Stomach (tissue), 9 donors: ENCODE results near the gene COL11A1. TPM values are rescaled to one million over a fixed set of nuclear protein-coding genes. Genes with fewer than 3 reads are reported as not detected.

Source experiments
- DNase-seq, 2 donors: peaks; one replicate each; pipeline versions ENCODE4 v3.0.0 to v3.0.0-alpha.2; 2013 to 2019
- H3K27ac ChIP-seq, 5 donors: fragments of 200-600 bp in 4 of 5; sonication (generic) in 4 of 5; one replicate each; pipeline ENCODE4 v1.5.1; 2013 to 2019; ENCODE audit warnings: mild to moderate bottlenecking in 1 of 5, moderate library complexity in 1 of 5
- H3K27me3 ChIP-seq, 3 donors: fragments of 200-600 bp; sonication (generic); one replicate each; pipeline ENCODE4 v1.5.1; 2017 to 2019; ENCODE audit warnings: mixed run types in 1 of 3
- H3K36me3 ChIP-seq, 4 donors: fragments of 200-600 bp; sonication (generic); 1 replicate in 3 of 4; 2 replicates in 1 of 4; pipeline ENCODE4 v1.5.1; 2016 to 2019
- H3K4me1 ChIP-seq, 4 donors: fragments of 200-600 bp; sonication (generic); one replicate each; pipeline ENCODE4 v1.5.1; 2016 to 2019
- H3K4me3 ChIP-seq, 4 donors: fragments of 200-600 bp; sonication (generic) in 3 of 4; one replicate each; pipeline ENCODE4 v1.5.1; 2016 to 2019; ENCODE audit warnings: mild to moderate bottlenecking in 1 of 4
- H3K9me3 ChIP-seq, 4 donors: fragments of 200-600 bp; sonication (generic); one replicate each; pipeline ENCODE4 v1.5.1; 2016 to 2019
- EP300 ChIP-seq: sonication (generic); formaldehyde crosslinking; IDR thresholded peaks from one replicate; pipeline ENCODE4 v1.6.1; 2017; ENCODE audit warnings: antibody characterized with exemption
- POLR2A ChIP-seq, 4 donors: fragments of 450-650 bp; IDR thresholded peaks; one replicate each; pipeline ENCODE4 v1.6.1; 2016; ENCODE audit warnings: antibody characterized with exemption in 4 of 4, control low read depth in 2 of 4, mild to moderate bottlenecking in 1 of 4, moderate library complexity in 1 of 4
- POLR2AphosphoS5 ChIP-seq, 3 donors: sonication (generic); formaldehyde crosslinking; IDR thresholded peaks; one replicate each; pipeline ENCODE4 v1.6.1; 2016; ENCODE audit warnings: antibody characterized with exemption in 3 of 3
- WGBS, 5 donors: extraction: QIAGEN DNeasy Blood & Tissue Kit in 3 of 5; methylation state at CpG; one replicate each; pipeline versions ENCODE4 v1.1.5 to v1.1.7; 2013 to 2018; 5-methylcytosine and 5-hydroxymethylcytosine counted together
- intact Hi-C: fragments of 100-400 bp; cut with DNase I; formaldehyde crosslinking; loops from one replicate; pipeline ENCODE4 v1.15.1; 2023; ENCODE audit warnings: low total_unique reads
- polyA plus RNA-seq, 3 donors: library from polyadenylated mRNA; stranded (reverse); fragments of 200-250 nt; gene quantifications; one replicate each; pipeline ENCODE4 v1.2.3, GENCODE V29; 2013
- total RNA-seq, 5 donors: library from RNA; depleted of rRNA; stranded (reverse); fragments of >200 nt; gene quantifications; one replicate each; pipeline versions ENCODE4 v1.1.0 to v1.2.3, GENCODE V29; 2014 to 2016
- TF ChIP-seq, protein P1 (sequence below), 7 experiments: fragments of 450-650 bp in 4 of 7; fragments of 200-600 bp in 3 of 7; sonication (generic) in 3 of 7; IDR thresholded peaks; one replicate each; pipeline ENCODE4 v1.5.1; 2016 to 2019; ENCODE audit warnings: antibody characterized with exemption in 7 of 7, control low read depth in 2 of 7, mild to moderate bottlenecking in 1 of 7
- donor health status: healthy with polysubstance abuse.
- donor health status: Bipolar disorder and iron deficiency.
- donor health status: healthy.

Gene COL11A1
- total and polyA plus RNA-seq, 8 donors: under 0.01 to 7.0 (median 0.29) TPM; not detected in 5

GRCh38 chr1:103111926-103112325 is 3.6 kb upstream of the COL11A1 start:
- H3K27me3 ChIP-seq: peaks cover 0 to 23% (median 21%) of the 10 kb centered on the region in 3 donors
- H3K36me3 ChIP-seq: no peaks in the 10 kb centered on the region
- no peak for TF ChIP-seq EP300
- no peak for TF ChIP-seq POLR2AphosphoS5 (IDR thresholded peaks at IDR 0.05)
- TF ChIP-seq, protein P1, sequence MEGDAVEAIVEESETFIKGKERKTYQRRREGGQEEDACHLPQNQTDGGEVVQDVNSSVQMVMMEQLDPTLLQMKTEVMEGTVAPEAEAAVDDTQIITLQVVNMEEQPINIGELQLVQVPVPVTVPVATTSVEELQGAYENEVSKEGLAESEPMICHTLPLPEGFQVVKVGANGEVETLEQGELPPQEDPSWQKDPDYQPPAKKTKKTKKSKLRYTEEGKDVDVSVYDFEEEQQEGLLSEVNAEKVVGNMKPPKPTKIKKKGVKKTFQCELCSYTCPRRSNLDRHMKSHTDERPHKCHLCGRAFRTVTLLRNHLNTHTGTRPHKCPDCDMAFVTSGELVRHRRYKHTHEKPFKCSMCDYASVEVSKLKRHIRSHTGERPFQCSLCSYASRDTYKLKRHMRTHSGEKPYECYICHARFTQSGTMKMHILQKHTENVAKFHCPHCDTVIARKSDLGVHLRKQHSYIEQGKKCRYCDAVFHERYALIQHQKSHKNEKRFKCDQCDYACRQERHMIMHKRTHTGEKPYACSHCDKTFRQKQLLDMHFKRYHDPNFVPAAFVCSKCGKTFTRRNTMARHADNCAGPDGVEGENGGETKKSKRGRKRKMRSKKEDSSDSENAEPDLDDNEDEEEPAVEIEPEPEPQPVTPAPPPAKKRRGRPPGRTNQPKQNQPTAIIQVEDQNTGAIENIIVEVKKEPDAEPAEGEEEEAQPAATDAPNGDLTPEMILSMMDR (IDR thresholded peaks at IDR 0.05): no peak
- 63 to 84% (median 69%) methylated on average over 1 of the region's 1 CpG for WGBS, 5 donors
- DNase-seq: no peak
- H3K4me1 ChIP-seq: peaks cover 12 to 22% (median 20%) of the 10 kb centered on the region in 4 donors
- no peaks in the 10 kb centered on the region for H3K9me3 ChIP-seq
- no peak overlapping the region for H3K4me3 ChIP-seq
- intact Hi-C loops: no loop called here
- H3K27ac ChIP-seq: no peak overlapping the region

DNA sequence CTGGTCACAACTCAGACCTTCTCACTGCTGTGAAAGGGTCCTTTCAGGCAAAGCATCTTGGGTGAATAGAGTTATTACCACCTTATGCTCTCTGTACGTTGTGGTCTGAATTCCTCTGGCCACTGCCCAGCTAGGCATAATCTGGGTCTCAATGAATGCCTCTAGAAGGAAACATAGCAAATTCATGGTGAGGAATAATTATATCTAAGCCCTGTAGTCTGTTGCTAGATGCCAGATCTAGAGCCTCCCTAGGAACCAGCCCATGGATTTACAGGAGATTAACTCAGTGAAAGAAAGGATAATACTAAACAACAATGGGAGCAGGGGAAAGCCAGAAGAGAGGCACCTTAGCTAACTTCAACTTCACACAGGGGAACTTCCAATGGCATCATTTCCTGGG is 2.4 kb upstream of the COL11A1 start:
- Histone ChIP-seq H3K27ac (no peak overlapping the region), H3K9me3 (no peaks in the 10 kb centered on the region), H3K4me3 (no peak overlapping the region), H3K36me3 (no peaks in the 10 kb centered on the region), H3K27me3 (peaks cover 0 to 28% (median 26%) of the 10 kb centered on the region in 3 donors), H3K4me1 (peaks cover 12 to 29% (median 27%) of the 10 kb centered on the region in 4 donors)
- TF ChIP-seq EP300: no peak
- TF ChIP-seq, protein P1 (IDR thresholded peaks at IDR 0.05): no peak
- intact Hi-C loops: no loop called here
- DNase-seq: no peak
- WGBS, 5 donors: 0 to 57% (median 0%) methylated on average over 1 of the region's 1 CpG; no CpG with 5 or more reads in 1 of the 5 donors

- no peaks in the 10 kb centered on the region for H3K9me3 ChIP-seq
- H3K4me1 ChIP-seq: peaks cover 12 to 29% (median 27%) of the 10 kb centered on the region in 4 donors
- peaks cover 0 to 28% (median 26%) of the 10 kb centered on the region in 3 donors for H3K27me3 ChIP-seq
- H3K4me3 ChIP-seq: no peak overlapping the region
- no peak overlapping the region for H3K27ac ChIP-seq
- intact Hi-C loops: no loop called here
- H3K36me3 ChIP-seq: no peaks in the 10 kb centered on the region
- DNase-seq: peak in 1 of 2 donors; percentile 1
- TF ChIP-seq EP300: no peak
- TF ChIP-seq POLR2A (IDR thresholded peaks at IDR 0.05): no peak
- TF ChIP-seq, protein P1 (IDR thresholded peaks at IDR 0.05): no peak
- no peak for TF ChIP-seq POLR2AphosphoS5 (IDR thresholded peaks at IDR 0.05)
- 53 to 66% (median 64%) methylated on average over 6 of the region's 6 CpGs for WGBS, 5 donors
These were observed 1.1 kb upstream of the COL11A1 start for GRCh38 chr1:103109311-103109920.

GRCh38 chr1:103107741-103108375 is 464 bp downstream of the COL11A1 start:
- no peaks in the 10 kb centered on the region for H3K36me3 ChIP-seq
- intact Hi-C loops: no loop called here
- 2 to 4% (median 2%) methylated on average over 18 to 19 of the region's 19 CpGs for WGBS, 5 donors
- no peaks in the 10 kb centered on the region for H3K9me3 ChIP-seq
- peak overlapping the region; percentile 37 to 46 (median 42) for H3K4me3 ChIP-seq
- peaks cover 12 to 29% (median 27%) of the 10 kb centered on the region in 4 donors for H3K4me1 ChIP-seq
- H3K27ac ChIP-seq: no peak overlapping the region
- H3K27me3 ChIP-seq: peaks cover 0 to 28% (median 26%) of the 10 kb centered on the region in 3 donors
- peak in 1 of 2 donors; percentile 14 for DNase-seq
- no peak for TF ChIP-seq EP300
- TF ChIP-seq POLR2A (IDR thresholded peaks at IDR 0.05): no peak
- TF ChIP-seq, protein P1 (IDR thresholded peaks at IDR 0.05): no peak
- no peak for TF ChIP-seq POLR2AphosphoS5 (IDR thresholded peaks at IDR 0.05)
